ENCODE data around the gene TRAK2.
A peak's percentile ranks its signal among the peaks of the same experiment; 100 is the strongest.

Gene TRAK2

GRCh38 chr2:201406077-201406662 lies 45.1 kb downstream of the TRAK2 start:
- DNase-seq (ENCODE audit: low read depth), result peak; percentile 55
- TF ChIP-seq MAX (IDR thresholded peaks at IDR 0.05; ENCODE audit: low read depth, low read length) (no peak), MYC (IDR thresholded peaks at IDR 0.05; ENCODE audit: low read depth, low read length) (no peak), CTCF (IDR thresholded peaks at IDR 0.05; ENCODE audit: low read depth, low read length) (no peak), POLR2A (IDR thresholded peaks at IDR 0.05; ENCODE audit: extremely low read depth, insufficient read length) (no peak)

DNA sequence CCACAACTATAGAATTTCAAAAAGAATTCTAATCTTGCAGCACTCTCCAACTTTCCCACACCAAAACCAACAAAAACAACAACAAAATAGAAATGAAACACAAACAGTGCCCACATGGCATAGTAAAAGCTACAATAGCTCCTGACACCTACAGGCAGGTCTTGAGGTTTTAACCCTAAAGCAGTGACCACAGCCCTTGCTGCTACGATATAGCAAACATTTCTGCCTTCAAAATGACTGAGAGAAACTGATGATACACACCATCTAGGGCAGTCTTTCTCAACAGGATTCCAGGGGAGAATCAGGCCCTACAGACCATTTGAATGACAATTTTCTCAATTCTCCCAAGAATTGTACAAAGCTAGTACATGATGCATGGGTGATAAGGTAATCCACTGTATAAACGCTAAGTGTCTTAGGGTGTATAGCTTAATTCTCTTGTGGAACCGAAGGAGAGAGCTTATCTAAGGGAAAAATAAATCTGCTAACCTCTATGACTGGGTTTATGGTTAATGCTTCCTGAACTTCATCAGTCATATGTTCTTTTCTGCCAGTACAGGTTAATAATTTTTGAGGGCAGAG lies 46.5 kb downstream of the TRAK2 start:
- no peak for DNase-seq (ENCODE audit: low read depth)
- no peak for TF ChIP-seq MYC (IDR thresholded peaks at IDR 0.05; ENCODE audit: low read depth, low read length)
- TF ChIP-seq MAX (IDR thresholded peaks at IDR 0.05; ENCODE audit: low read depth, low read length), result no peak
- no peak for TF ChIP-seq CTCF (IDR thresholded peaks at IDR 0.05; ENCODE audit: low read depth, low read length)
- no peak for TF ChIP-seq POLR2A (IDR thresholded peaks at IDR 0.05; ENCODE audit: extremely low read depth, insufficient read length)
- H3K4me3 ChIP-seq (ENCODE audit: low read depth, low read length), result no peak overlapping the region

More at GRCh38 chr2:201406077-201406662, 45.1 kb downstream of the TRAK2 start:
- H3K4me3 ChIP-seq (ENCODE audit: low read depth, low read length), result no peak overlapping the region

GRCh38 chr2:201403880-201404279 lies 47.4 kb downstream of the TRAK2 start:
- H3K4me3 ChIP-seq (ENCODE audit: low read depth, low read length), result no peak overlapping the region
- no peak for DNase-seq (ENCODE audit: low read depth)
- TF ChIP-seq MAX (IDR thresholded peaks at IDR 0.05; ENCODE audit: low read depth, low read length) (no peak), MYC (IDR thresholded peaks at IDR 0.05; ENCODE audit: low read depth, low read length) (no peak), POLR2A (IDR thresholded peaks at IDR 0.05; ENCODE audit: extremely low read depth, insufficient read length) (no peak), CTCF (IDR thresholded peaks at IDR 0.05; ENCODE audit: low read depth, low read length) (no peak)

DNA sequence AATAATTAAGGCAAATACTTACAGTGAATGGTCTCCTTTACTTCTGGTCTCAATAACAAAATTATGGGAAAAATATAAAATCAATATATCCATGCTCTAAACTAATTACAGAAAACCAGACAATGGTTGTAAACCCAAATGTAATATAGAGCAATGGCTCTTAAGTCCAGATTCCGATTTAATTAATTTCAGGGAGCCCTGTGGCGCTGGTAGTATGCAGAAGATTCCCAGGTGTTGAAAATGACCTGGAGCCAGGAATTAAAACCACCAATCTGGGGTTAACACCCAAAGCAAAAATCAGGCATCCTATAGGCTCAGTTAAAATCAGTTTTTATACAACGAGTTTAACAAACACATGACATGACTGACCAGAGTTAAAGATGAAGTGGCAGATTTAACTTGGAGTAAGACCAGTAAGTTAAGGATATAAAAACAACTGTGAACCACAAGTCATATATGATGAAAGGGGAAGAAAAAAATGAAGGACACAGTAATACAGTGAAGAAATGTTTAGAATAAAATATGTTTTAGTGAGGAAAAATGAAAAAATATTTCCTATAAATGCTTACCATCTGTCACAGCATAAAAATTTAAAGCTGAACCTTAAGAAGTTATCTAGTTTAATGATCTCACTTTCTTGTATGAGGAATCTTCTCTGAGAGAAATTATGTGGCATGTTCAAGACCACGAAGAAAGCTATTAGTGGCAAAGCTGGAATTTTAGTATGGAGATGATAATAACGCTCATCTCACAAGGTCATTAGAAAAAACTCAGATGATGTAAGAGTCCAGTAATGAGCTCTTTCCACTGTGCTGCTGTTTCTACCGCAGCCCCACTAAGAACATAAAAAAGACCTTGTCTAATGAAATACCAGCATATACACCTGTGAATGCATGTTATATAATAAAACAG lies 48.4 kb downstream of the TRAK2 start:
- H3K4me3 ChIP-seq (ENCODE audit: low read depth, low read length), result no peak overlapping the region
- TF ChIP-seq MAX (IDR thresholded peaks at IDR 0.05; ENCODE audit: low read depth, low read length) (no peak), POLR2A (IDR thresholded peaks at IDR 0.05; ENCODE audit: extremely low read depth, insufficient read length) (no peak), CTCF (IDR thresholded peaks at IDR 0.05; ENCODE audit: low read depth, low read length) (no peak), MYC (IDR thresholded peaks at IDR 0.05; ENCODE audit: low read depth, low read length) (no peak)
- DNase-seq (ENCODE audit: low read depth), result no peak

GRCh38 chr2:201401815-201402214 lies 49.4 kb downstream of the TRAK2 start:
- no peak overlapping the region for H3K4me3 ChIP-seq (ENCODE audit: low read depth, low read length)
- DNase-seq (ENCODE audit: low read depth), result no peak
- TF ChIP-seq MYC (IDR thresholded peaks at IDR 0.05; ENCODE audit: low read depth, low read length), result no peak
- TF ChIP-seq MAX (IDR thresholded peaks at IDR 0.05; ENCODE audit: low read depth, low read length), result no peak

DNA sequence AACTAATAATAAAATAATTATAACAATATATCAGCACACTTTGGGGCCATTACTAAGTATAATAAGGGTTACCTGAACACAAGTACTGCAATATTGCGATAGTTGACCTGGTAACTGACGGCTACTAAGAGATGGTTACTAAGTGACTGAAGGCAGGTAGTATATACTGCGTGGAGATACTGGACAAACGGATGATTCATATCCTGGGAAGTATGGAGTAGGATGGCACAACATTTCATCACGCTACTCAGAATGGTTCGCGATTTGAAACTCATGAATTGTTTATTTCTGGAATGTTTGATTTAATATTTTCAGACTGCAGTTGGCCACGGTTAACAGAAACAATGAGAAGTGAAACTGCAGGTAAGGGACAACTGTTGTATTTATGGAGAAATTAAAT lies 54.7 kb downstream of the TRAK2 start:
- TF ChIP-seq CTCF (IDR thresholded peaks at IDR 0.05; ENCODE audit: low read depth, low read length), result no peak
- TF ChIP-seq MYC (IDR thresholded peaks at IDR 0.05; ENCODE audit: low read depth, low read length), result no peak
- no peak for TF ChIP-seq POLR2A (IDR thresholded peaks at IDR 0.05; ENCODE audit: extremely low read depth, insufficient read length)
- no peak for TF ChIP-seq MAX (IDR thresholded peaks at IDR 0.05; ENCODE audit: low read depth, low read length)
- no peak overlapping the region for H3K4me3 ChIP-seq (ENCODE audit: low read depth, low read length)
- no peak for DNase-seq (ENCODE audit: low read depth)
